Spleen (tissue), 11 donors: ENCODE measurements around the gene CAMTA2. TPM values are rescaled to one million over a fixed set of nuclear protein-coding genes. Genes with fewer than 3 reads are reported as not detected.

Source experiments
- DNase-seq: peaks from one replicate; pipeline ENCODE4 v3.0.0-alpha.2; 2020
- H3K27ac ChIP-seq, 8 donors: fragments of 200-600 bp; sonication (generic) in 7 of 8; 1 replicate in 4 of 8; 2 replicates in 4 of 8; pipeline versions ENCODE4 v1.5.0 to v1.8.0; 2016 to 2021; ENCODE audit warnings: inconsistent platforms in 4 of 8, mild to moderate bottlenecking in 4 of 8, moderate library complexity in 1 of 8
- H3K27me3 ChIP-seq, 7 donors: fragments of 200-600 bp; sonication (generic) in 6 of 7; replicated peaks in 1 of 7; 1 replicate in 4 of 7; 2 replicates in 3 of 7; pipeline versions ENCODE4 v1.5.0 to v1.8.0; 2016 to 2021; ENCODE audit warnings: inconsistent platforms in 3 of 7, mild to moderate bottlenecking in 1 of 7
- H3K36me3 ChIP-seq, 6 donors: fragments of 200-600 bp; sonication (generic) in 5 of 6; 1 replicate in 4 of 6; 2 replicates in 2 of 6; pipeline versions ENCODE4 v1.5.0 to v1.8.0; 2016 to 2021; ENCODE audit warnings: inconsistent platforms in 2 of 6
- H3K4me1 ChIP-seq, 6 donors: fragments of 200-600 bp; sonication (generic) in 5 of 6; 1 replicate in 3 of 6; 2 replicates in 3 of 6; pipeline versions ENCODE4 v1.5.0 to v1.8.0; 2016 to 2021; ENCODE audit warnings: inconsistent platforms in 3 of 6
- H3K4me3 ChIP-seq, 8 donors: fragments of 200-600 bp; sonication (generic) in 7 of 8; 1 replicate in 4 of 8; 2 replicates in 4 of 8; pipeline versions ENCODE4 v1.5.0 to v1.8.0; 2016 to 2021; ENCODE audit warnings: inconsistent platforms in 4 of 8, mild to moderate bottlenecking in 4 of 8, moderate library complexity in 2 of 8
- H3K9me3 ChIP-seq, 8 donors: fragments of 200-600 bp; sonication (generic) in 7 of 8; 1 replicate in 4 of 8; 2 replicates in 4 of 8; pipeline versions ENCODE4 v1.5.0 to v1.8.0; 2016 to 2021; ENCODE audit warnings: inconsistent platforms in 4 of 8
- CTCF ChIP-seq, 11 experiments: fragments of 200-600 bp in 7 of 11; fragments of 450-650 bp in 4 of 11; sonication (generic) in 4 of 11; IDR thresholded peaks in 8 of 11; conservative IDR thresholded peaks in 3 of 11; 1 replicate in 7 of 11; 2 replicates in 4 of 11; pipeline versions ENCODE4 v1.4.0 to v1.8.0; 2016 to 2021; ENCODE audit warnings: antibody characterized with exemption in 11 of 11, inconsistent platforms in 4 of 11, mild to moderate bottlenecking in 1 of 11
- POLR2A ChIP-seq, 3 donors: fragments of 450-650 bp; IDR thresholded peaks; one replicate each; pipeline ENCODE4 v1.5.1; 2017; ENCODE audit warnings: antibody characterized with exemption in 3 of 3, mild to moderate bottlenecking in 1 of 3
- POLR2AphosphoS5 ChIP-seq, 3 donors: sonication (generic); formaldehyde crosslinking; IDR thresholded peaks; one replicate each; pipeline ENCODE4 v1.5.1; 2017; ENCODE audit warnings: antibody characterized with exemption in 3 of 3
- WGBS, 5 donors: extraction: QIAGEN DNeasy Blood & Tissue Kit in 3 of 5; methylation state at CpG; one replicate each; pipeline versions ENCODE4 v1.1.5 to v1.1.7; 2013 to 2018; 5-methylcytosine and 5-hydroxymethylcytosine counted together
- intact Hi-C: fragments of 100-400 bp; cut with DNase I; formaldehyde crosslinking; loops from one replicate; pipeline ENCODE4 v1.15.0; 2023; ENCODE audit warnings: low total_unique reads
- polyA plus RNA-seq, 3 donors: library from polyadenylated mRNA; stranded (reverse); fragments of 200-250 nt; gene quantifications; one replicate each; pipeline ENCODE4 v1.2.1, GENCODE V29; 2013
- total RNA-seq, 7 donors: library from RNA; depleted of rRNA in 3 of 7; stranded (reverse); fragments of >200 nt in 3 of 7; fragmentation: NEBNext Ultra II Directional in 4 of 7; extraction: Animal tissue kit (Norgen Biotek cat#: 25700) in 4 of 7; gene quantifications; one replicate each; pipeline versions ENCODE4 v1.1.0 to v1.2.1, GENCODE V29; 2016 to 2021
- donor health status: healthy with polysubstance abuse.
- donor health status: DM: no; HTN: no; CAD: no; lungs with moderate emphysema.
- donor health status: DM: no; HTN: no; CAD: no.
- donor health status: Bipolar disorder and iron deficiency.
- donor health status: healthy.
- donor health status: DM: no; HTN: no; CAD: no.
- donor health status: DM: yes; HTN: yes; CAD: no.

CAMTA2 gene
- total and polyA plus RNA-seq, 10 donors = 21.3 to 79.8 (median 50.5) TPM

- intact Hi-C loops = loop anchor here (10.0 kb wide), 1 partner anchor 60 kb away; the partner anchor contains the start of genes INCA1 and KIF1C
- WGBS, 5 donors = 15 to 21% (median 17%) methylated on average over 14 of the region's 14 CpGs
- no peaks in the 10 kb centered on the region for H3K9me3 ChIP-seq
- H3K27me3 ChIP-seq = no peaks in the 10 kb centered on the region
- H3K4me3 ChIP-seq = peak overlapping the region in 1 of 8 donors; percentile 26
- no peak for DNase-seq
- peak in 3 of 11 experiments; percentile 14 to 31 (median 25) for TF ChIP-seq CTCF (IDR thresholded peaks at IDR 0.05 in 8 of 11, conservative IDR thresholded peaks at IDR 0.05 in 3 of 11)
- no peak for TF ChIP-seq POLR2A (IDR thresholded peaks at IDR 0.05)
- peak; percentile 59 to 77 (median 73) for TF ChIP-seq POLR2AphosphoS5 (IDR thresholded peaks at IDR 0.05)
- peaks cover 0 to 34% (median 19%) of the 10 kb centered on the region in 6 donors for H3K36me3 ChIP-seq
- peak overlapping the region in 7 of 8 donors; percentile 13 to 55 (median 38) for H3K27ac ChIP-seq
- peaks cover 17 to 68% (median 34%) of the 10 kb centered on the region in 6 donors for H3K4me1 ChIP-seq
These were observed 53.1 kb downstream of the CAMTA2 start for GRCh38 chr17:4934173-4934979.

- no peaks in the 10 kb centered on the region for H3K9me3 ChIP-seq
- H3K36me3 ChIP-seq = peaks cover 0 to 34% (median 19%) of the 10 kb centered on the region in 6 donors
- TF ChIP-seq POLR2A (IDR thresholded peaks at IDR 0.05) = no peak
- no peak for TF ChIP-seq CTCF (IDR thresholded peaks at IDR 0.05 in 8 of 11, conservative IDR thresholded peaks at IDR 0.05 in 3 of 11)
- no peak for TF ChIP-seq POLR2AphosphoS5 (IDR thresholded peaks at IDR 0.05)
- peak overlapping the region in 3 of 8 donors; percentile 13 to 55 (median 52) for H3K27ac ChIP-seq
- intact Hi-C loops = loop anchor here (10.0 kb wide), 1 partner anchor 61 kb away; the partner anchor contains the start of genes INCA1 and KIF1C
- peaks cover 11 to 60% (median 26%) of the 10 kb centered on the region in 6 donors for H3K4me1 ChIP-seq
- H3K4me3 ChIP-seq = peak overlapping the region in 1 of 8 donors; percentile 26
- WGBS, 5 donors = 61 to 79% (median 67%) methylated on average over 7 to 16 of the region's 16 CpGs
- DNase-seq = no peak
- H3K27me3 ChIP-seq = no peaks in the 10 kb centered on the region
These were observed 53.8 kb downstream of the CAMTA2 start for GRCh38 chr17:4933646-4934045.

GRCh38 chr17:4932756-4933155 is 54.7 kb downstream of the CAMTA2 start:
- no peak for TF ChIP-seq CTCF (IDR thresholded peaks at IDR 0.05 in 8 of 11, conservative IDR thresholded peaks at IDR 0.05 in 3 of 11)
- TF ChIP-seq POLR2AphosphoS5 (IDR thresholded peaks at IDR 0.05) = peak in 1 of 3 donors; percentile 69
- no peak for TF ChIP-seq POLR2A (IDR thresholded peaks at IDR 0.05)
- intact Hi-C loops = loop anchor here (10.0 kb wide), 1 partner anchor 62 kb away; the partner anchor contains the start of genes INCA1 and KIF1C
- WGBS, 5 donors = 91 to 99% (median 92%) methylated on average over 12 of the region's 12 CpGs

GRCh38 chr17:4931963-4932362 is 55.5 kb downstream of the CAMTA2 start, which contains the start of gene GP1BA:
Gene GP1BA (plus strand): TSS chr17:4932277. CDS start chr17:4932605, 328 bp downstream.
- peaks cover 0 to 18% (median 5%) of the 10 kb centered on the region in 6 donors for H3K36me3 ChIP-seq
- peak within 1 kb of the TSS in 2 of 8 donors; percentile 5 to 13 for H3K27ac ChIP-seq
- TF ChIP-seq POLR2AphosphoS5 (IDR thresholded peaks at IDR 0.05) (no peak), CTCF (IDR thresholded peaks at IDR 0.05 in 8 of 11, conservative IDR thresholded peaks at IDR 0.05 in 3 of 11) (no peak), POLR2A (IDR thresholded peaks at IDR 0.05) (no peak)
- no peak for DNase-seq
- no peaks in the 10 kb centered on the region for H3K9me3 ChIP-seq
- intact Hi-C loops = loop anchor here (10.0 kb wide), 1 partner anchor 63 kb away; the partner anchor contains the start of genes INCA1 and KIF1C
- H3K4me3 ChIP-seq = no peak within 1 kb of the TSS
- WGBS, 5 donors = 35 to 66% (median 41%) methylated on average over 14 of the region's 14 CpGs
- no peaks in the 10 kb centered on the region for H3K27me3 ChIP-seq
- peaks cover 8 to 43% (median 16%) of the 10 kb centered on the region in 6 donors for H3K4me1 ChIP-seq

More at GRCh38 chr17:4932756-4933155, 54.7 kb downstream of the CAMTA2 start:
- no peaks in the 10 kb centered on the region for H3K27me3 ChIP-seq
- DNase-seq = no peak
- peaks cover 8 to 51% (median 18%) of the 10 kb centered on the region in 6 donors for H3K4me1 ChIP-seq
- H3K36me3 ChIP-seq = peaks cover 0 to 26% (median 13%) of the 10 kb centered on the region in 6 donors
- no peaks in the 10 kb centered on the region for H3K9me3 ChIP-seq
- H3K4me3 ChIP-seq = no peak overlapping the region
- no peak overlapping the region for H3K27ac ChIP-seq
